ENCODE data around the gene DYNLT2. TPM values are rescaled to one million over a fixed set of nuclear protein-coding genes. Genes with fewer than 3 reads are reported as not detected.

Gene DYNLT2
- total and polyA plus RNA-seq, 2 of the 13 experiments (the other 11 are each of a cell fraction or from before 2014, with no cell fraction given): 2.1 to 4.3 TPM

- TF ChIP-seq CTCF (CRISPR knock-in tag; IDR thresholded peaks at IDR 0.05) (no peak), ZNF530 (CRISPR knock-in tag; IDR thresholded peaks at IDR 0.05; ENCODE audit: low read depth) (no peak), TARDBP (CRISPR knock-in tag; IDR thresholded peaks at IDR 0.05) (no peak), DBP (CRISPR knock-in tag; IDR thresholded peaks at IDR 0.05; ENCODE audit: not compliant biosample characterization) (no peak), ZSCAN20 (CRISPR knock-in tag; IDR thresholded peaks at IDR 0.05; ENCODE audit: borderline replicate concordance) (no peak), MLX (CRISPR knock-in tag; IDR thresholded peaks at IDR 0.05) (no peak), ZNF331 (CRISPR knock-in tag; IDR thresholded peaks at IDR 0.05) (no peak), HNRNPL (IDR thresholded peaks at IDR 0.05; ENCODE audit: low read depth, low read length) (0 out of 2 replicates have a peak, but pooled peaks have one; percentile 53), ZNF10 (CRISPR knock-in tag; IDR thresholded peaks at IDR 0.05; ENCODE audit: borderline replicate concordance, low read depth) (no peak), ZSCAN22 (CRISPR knock-in tag; IDR thresholded peaks at IDR 0.05) (no peak), HIC2 (CRISPR knock-in tag; IDR thresholded peaks at IDR 0.05; ENCODE audit: low read depth) (no peak), CBX5 (CRISPR knock-in tag; IDR thresholded peaks at IDR 0.05; ENCODE audit: borderline replicate concordance) (no peak), ZNF740 (CRISPR knock-in tag; IDR thresholded peaks at IDR 0.05) (no peak), THAP11 (CRISPR knock-in tag; IDR thresholded peaks at IDR 0.05) (no peak), ZBTB21 (CRISPR knock-in tag; IDR thresholded peaks at IDR 0.05) (peak; percentile 10; the same call in 1 of the 2 replicates), NR2F2 (IDR thresholded peaks at IDR 0.05; ENCODE audit: borderline replicate concordance, low read depth) (no peak), ZNF841 (CRISPR knock-in tag; IDR thresholded peaks at IDR 0.05; ENCODE audit: borderline replicate concordance) (no peak), HMG20A (CRISPR knock-in tag; IDR thresholded peaks at IDR 0.05; ENCODE audit: borderline replicate concordance) (no peak; the same call in 1 of the 2 replicates), NR1H2 (CRISPR knock-in tag; IDR thresholded peaks at IDR 0.05; ENCODE audit: borderline replicate concordance, low read depth) (no peak), SRSF9 (IDR thresholded peaks at IDR 0.05; ENCODE audit: borderline replicate concordance, insufficient read depth, low read depth, low read length, poor library complexity, severe bottlenecking) (no peak)
Observed at GRCh38 chr6:169722362-169723199, 28.8 kb downstream of the DYNLT2 start (continued).

Data from HepG2 (cell line).